Measurements from ENCODE around the gene THBD.

The THBD gene

DNA sequence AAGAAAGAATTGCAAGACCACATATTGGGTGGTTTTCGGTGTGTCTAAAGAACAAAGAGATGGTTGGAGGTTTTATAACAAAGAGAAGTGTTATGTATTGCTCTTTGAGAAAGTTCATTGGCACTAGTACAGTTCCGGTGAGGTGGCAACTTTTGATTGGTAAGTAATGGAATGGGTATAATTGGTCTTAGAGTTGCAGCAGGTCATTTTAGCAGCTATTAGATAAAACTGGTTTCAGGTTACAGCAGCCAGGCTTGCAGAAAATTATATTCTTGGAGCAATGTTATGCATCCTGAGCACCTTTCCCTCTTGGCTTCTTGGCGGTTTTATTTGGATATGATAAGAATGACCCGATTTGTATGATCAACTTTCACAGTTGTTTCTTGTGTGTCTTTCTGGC is 26.6 kb downstream of the THBD start:
- no peak overlapping the region for H3K27ac ChIP-seq
- no peak for TF ChIP-seq CTCF (conservative IDR thresholded peaks at IDR 0.05)

- no peak overlapping the region for H3K27ac ChIP-seq
- TF ChIP-seq CTCF (conservative IDR thresholded peaks at IDR 0.05) = no peak
Observed at GRCh38 chr20:23021951-23022350, 27.5 kb downstream of the THBD start.

GRCh38 chr20:23021541-23021940 is 27.9 kb downstream of the THBD start:
- no peak overlapping the region for H3K27ac ChIP-seq
- TF ChIP-seq CTCF (conservative IDR thresholded peaks at IDR 0.05) = no peak

DNA sequence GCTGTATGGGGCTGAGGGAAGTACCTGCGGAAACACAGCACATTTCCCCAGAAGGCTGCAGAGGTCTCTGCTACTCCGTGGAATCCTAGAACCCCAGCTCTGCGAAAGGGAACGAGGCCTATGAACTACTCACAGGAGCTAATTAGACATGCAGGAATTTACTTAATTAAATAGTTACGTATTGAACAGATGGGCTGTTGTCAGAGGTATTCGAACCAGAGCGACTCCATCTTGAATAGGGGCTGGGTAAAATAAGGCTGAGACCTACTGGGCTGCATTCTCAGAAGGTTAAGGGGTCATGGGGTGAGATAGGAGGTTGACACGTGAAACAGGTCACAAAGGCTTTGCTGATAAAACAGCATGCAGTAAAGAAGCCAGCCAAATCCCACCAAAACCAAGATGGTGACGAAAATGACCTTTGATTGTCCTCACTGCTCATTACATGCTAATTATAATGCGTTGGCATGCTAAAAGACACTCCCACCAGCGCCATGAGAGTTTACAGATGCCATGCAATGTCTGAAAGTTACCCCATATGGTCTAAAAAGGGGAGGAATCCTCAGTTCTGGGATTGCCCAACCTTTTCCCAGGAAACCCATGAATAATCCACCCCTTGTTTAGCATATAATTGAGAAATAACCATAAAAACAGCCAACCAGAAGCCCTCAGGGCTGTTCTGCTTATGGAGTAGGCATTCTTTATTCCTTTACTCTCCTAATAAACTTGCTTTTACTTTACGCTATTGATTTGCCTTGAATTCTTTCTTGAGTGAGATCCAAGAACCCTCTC is 29.0 kb downstream of the THBD start:
- H3K27ac ChIP-seq = no peak overlapping the region
- no peak for TF ChIP-seq CTCF (conservative IDR thresholded peaks at IDR 0.05)

- H3K27ac ChIP-seq = no peak overlapping the region
- no peak for TF ChIP-seq CTCF (conservative IDR thresholded peaks at IDR 0.05)
Observed at GRCh38 chr20:23019403-23019802, 30.1 kb downstream of the THBD start.

DNA sequence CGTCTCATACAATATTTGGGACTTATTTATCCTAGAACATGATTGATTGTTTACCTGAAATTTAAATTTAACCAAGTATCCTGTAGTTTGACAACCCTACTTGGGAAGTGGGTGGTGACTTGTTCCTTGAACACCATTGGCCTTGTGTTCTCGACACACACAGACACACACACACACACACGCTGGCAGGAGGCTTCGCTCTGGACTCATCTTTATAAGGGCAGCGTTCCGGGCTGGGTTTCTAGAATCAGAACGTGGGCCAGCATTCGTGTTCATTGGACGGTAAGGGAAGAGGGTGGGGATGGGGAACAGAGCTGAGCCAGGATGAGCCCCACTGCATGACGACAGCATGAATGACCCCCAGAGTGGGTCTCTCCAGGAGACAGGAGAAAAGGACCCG is 30.5 kb downstream of the THBD start:
- TF ChIP-seq CTCF (conservative IDR thresholded peaks at IDR 0.05) = no peak
- no peak overlapping the region for H3K27ac ChIP-seq

DNA sequence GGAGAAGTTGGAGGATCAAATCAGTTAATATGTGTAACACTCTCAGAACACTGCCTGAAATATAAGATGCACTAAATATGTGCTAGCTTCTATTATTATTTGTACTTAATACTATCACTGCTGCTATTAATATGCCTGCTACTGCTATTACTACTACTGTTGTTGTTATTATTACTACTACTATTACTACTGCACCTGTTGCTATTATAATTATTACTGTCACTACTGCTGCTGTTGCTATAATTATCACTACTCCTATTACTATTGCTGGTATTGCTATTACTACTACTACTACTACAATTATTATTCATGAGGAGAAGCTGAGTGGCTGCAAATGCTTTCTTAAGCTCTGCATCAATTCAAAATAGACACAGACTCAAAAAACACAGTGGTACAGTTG is 31.0 kb downstream of the THBD start:
- TF ChIP-seq CTCF (conservative IDR thresholded peaks at IDR 0.05) = no peak
- no peak overlapping the region for H3K27ac ChIP-seq

Measured in VCaP (cell line).